Endothelial cell of umbilical vein (primary cell): Measurements from ENCODE around the gene ICAM3. TPM values are rescaled to one million over a fixed set of nuclear protein-coding genes. Genes with fewer than 3 reads are reported as not detected.

Source experiments
- BruUV-seq: library from RNA; stranded (reverse); fragments of 400-500 nt; replicated peaks from 2 replicates; lab custom pipeline; 2021; lab: Mats Ljungman, UMichigan
- CTCF ChIA-PET: fragments of 300-600, 350-600 bp; sonication (Branson Sonifier 250); formaldehyde crosslinking; loops from one replicate; lab custom pipeline; 2021; ENCODE audit warnings: antibody characterized with exemption, inconsistent platforms; lab: Charles Lee
- POLR2A ChIA-PET: fragments of 300-600, 350-600 bp; sonication (Branson Sonifier 250); formaldehyde crosslinking; loops from one replicate; lab custom pipeline; 2021; ENCODE audit warnings: antibody characterized with exemption, inconsistent platforms; lab: Charles Lee
- DNase-seq: peaks from one replicate; pipeline ENCODE4 v3.0.0-alpha.2; 2011; ENCODE audit warnings: low read depth, low spot score
- FAIRE-seq: peaks from 2 replicates; lab custom pipeline; 2011; peaks lifted over from hg19 to GRCh38; lab: Jason Lieb, UNC
- H2AFZ ChIP-seq: 2 replicates; pipeline ENCODE4 v1.6.0; 2012; ENCODE audit warnings: low read depth, low read length, control low read depth, inconsistent platforms
- H3K27ac ChIP-seq: 2 replicates; pipeline ENCODE4 v1.5.1; 2011; ENCODE audit warnings: low read depth, mild to moderate bottlenecking, control low read depth, low read length, moderate library complexity; ENCODE audit not compliant: insufficient read depth
- H3K27me3 ChIP-seq, 2 experiments: 2 replicates each; pipeline versions ENCODE4 v1.6.0 to v1.6.1; 2011; ENCODE audit warnings: low read length in 2 of 2, mixed read lengths in 1 of 2; ENCODE audit not compliant: control insufficient read depth in 2 of 2, insufficient read depth in 2 of 2
- H3K36me3 ChIP-seq, 2 experiments: 2 replicates in 1 of 2; 3 replicates in 1 of 2; pipeline ENCODE4 v1.5.1; 2011; ENCODE audit warnings: low read length in 2 of 2, mild to moderate bottlenecking in 1 of 2, moderate library complexity in 1 of 2; ENCODE audit not compliant: control insufficient read depth in 2 of 2, insufficient read depth in 2 of 2; ENCODE audit errors: extremely low read depth in 1 of 2
- H3K4me1 ChIP-seq: 3 replicates; pipeline ENCODE4 v1.5.1; 2011; ENCODE audit warnings: mild to moderate bottlenecking, low read length; ENCODE audit not compliant: control insufficient read depth, insufficient read depth; ENCODE audit errors: extremely low read depth
- H3K4me2 ChIP-seq: 2 replicates; pipeline ENCODE4 v1.6.1; 2011; ENCODE audit warnings: low read length, control low read depth, mixed read lengths; ENCODE audit not compliant: insufficient read depth
- H3K4me3 ChIP-seq, 3 experiments: fragments of 200-600 bp in 1 of 3; sonication (generic), shearing (Covaris generic) in 1 of 3; replicated peaks in 1 of 3; 2 replicates each; pipeline ENCODE4 v1.5.1; 2011 to 2016; ENCODE audit warnings: control low read depth in 3 of 3, low read length in 3 of 3, mild to moderate bottlenecking in 2 of 3, inconsistent platforms in 1 of 3, low read depth in 1 of 3, moderate library complexity in 1 of 3; ENCODE audit not compliant: insufficient read depth in 1 of 3
- H3K79me2 ChIP-seq: 2 replicates; pipeline ENCODE4 v1.6.0; 2012; ENCODE audit warnings: low read length, inconsistent platforms; ENCODE audit not compliant: control insufficient read depth, insufficient read depth
- H3K9ac ChIP-seq: replicated peaks from 2 replicates; pipeline ENCODE3; 2011; ENCODE audit warnings: low read length, control low read depth; ENCODE audit not compliant: insufficient read depth; ENCODE audit errors: extremely low read depth
- H3K9me1 ChIP-seq: replicated peaks from 3 replicates; pipeline ENCODE4 v1.6.0; 2011; ENCODE audit warnings: mild to moderate bottlenecking, low read length; ENCODE audit not compliant: control insufficient read depth, insufficient read depth; ENCODE audit errors: extremely low read depth
- H3K9me3 ChIP-seq: replicated peaks from 2 replicates; pipeline ENCODE4 v1.5.1; 2012; ENCODE audit warnings: low read length, inconsistent platforms; ENCODE audit not compliant: control insufficient read depth, insufficient read depth
- H4K20me1 ChIP-seq: replicated peaks from 2 replicates; pipeline ENCODE3; 2011; ENCODE audit warnings: mild to moderate bottlenecking, low read length; ENCODE audit not compliant: control insufficient read depth, insufficient read depth; ENCODE audit errors: extremely low read depth
- EZH2 ChIP-seq: IDR thresholded peaks from 2 replicates; pipeline ENCODE4 v1.6.1; 2012; ENCODE audit warnings: borderline replicate concordance, low read depth, mild to moderate bottlenecking, moderate library complexity, low read length, inconsistent platforms; ENCODE audit not compliant: severe bottlenecking
- FOS ChIP-seq: IDR thresholded peaks from 2 replicates; pipeline ENCODE4 v1.6.1; 2011; ENCODE audit warnings: mild to moderate bottlenecking, low read length, moderate library complexity, borderline replicate concordance; ENCODE audit not compliant: insufficient read depth
- GATA2 ChIP-seq: IDR thresholded peaks from 2 replicates; pipeline ENCODE4 v1.7.0; 2011; ENCODE audit warnings: low read depth, mild to moderate bottlenecking, moderate library complexity, mixed read lengths, low read length; ENCODE audit not compliant: insufficient read length, insufficient read depth
- JUN ChIP-seq: IDR thresholded peaks from 2 replicates; pipeline ENCODE4 v1.6.1; 2011; ENCODE audit warnings: borderline replicate concordance, low read depth; ENCODE audit not compliant: insufficient read length, insufficient read depth
- MAX ChIP-seq: IDR thresholded peaks from 2 replicates; pipeline ENCODE4 v1.6.1; 2011; ENCODE audit not compliant: insufficient read depth, insufficient read length
- MYC ChIP-seq: IDR thresholded peaks from one replicate; pipeline ENCODE4 v1.6.1; 2011; ENCODE audit warnings: mild to moderate bottlenecking, low read depth, low read length
- POLR2A ChIP-seq: IDR thresholded peaks from 2 replicates; pipeline ENCODE4 v1.6.1; 2012; ENCODE audit warnings: low read depth, mild to moderate bottlenecking, control low read depth, low read length
- POLR2AphosphoS5 ChIP-seq: IDR thresholded peaks from 2 replicates; pipeline ENCODE4 v1.6.1; 2012; ENCODE audit warnings: low read depth, mild to moderate bottlenecking, control low read depth, low read length, moderate library complexity; ENCODE audit not compliant: insufficient read depth
- dilution Hi-C: fragments of 300-500 bp; cut with MboI; formaldehyde crosslinking; loops from one replicate; pipeline ENCODE4 v1.15.0; 2019; ENCODE audit warnings: low sequenced_read_pairs; ENCODE audit not compliant: extremely low pct_ligation_motif_present
- intact Hi-C: fragments of 100-400 bp; cut with micrococcal nuclease; formaldehyde crosslinking; loops from one replicate; pipeline ENCODE4 v1.10.0; 2022
- polyA plus RNA-seq, 4 experiments: library from polyadenylated mRNA; depleted of rRNA in 3 of 4; stranded (reverse) in 3 of 4; unstranded in 1 of 4; fragments of >200 nt; gene quantifications; 2 replicates each; pipeline versions ENCODE4 v1.2.1 to v1.2.3, GENCODE V29; 2011 to 2012; ENCODE audit warnings: missing spikeins in 1 of 4
- total RNA-seq: library from RNA; stranded (reverse); gene quantifications from 2 replicates; pipeline ENCODE4 v1.2.3, GENCODE V29; 2021
- TF ChIP-seq, protein P1 (sequence below), 2 donors: IDR thresholded peaks; 1 replicate in 1 of 2; 2 replicates in 1 of 2; pipeline ENCODE4 v1.5.1; 2011; ENCODE audit warnings: low read length in 2 of 2, mild to moderate bottlenecking in 2 of 2, moderate library complexity in 2 of 2, control low read depth in 1 of 2, inconsistent platforms in 1 of 2, low read depth in 1 of 2; ENCODE audit not compliant: insufficient read depth in 1 of 2; ENCODE audit errors: extremely low read depth in 1 of 2

Gene ICAM3
- total and polyA plus RNA-seq, 2 donors (not counting 3 experiments of a cell fraction or from before 2014, with no cell fraction given): 6.7 to 11.6 TPM

DNA sequence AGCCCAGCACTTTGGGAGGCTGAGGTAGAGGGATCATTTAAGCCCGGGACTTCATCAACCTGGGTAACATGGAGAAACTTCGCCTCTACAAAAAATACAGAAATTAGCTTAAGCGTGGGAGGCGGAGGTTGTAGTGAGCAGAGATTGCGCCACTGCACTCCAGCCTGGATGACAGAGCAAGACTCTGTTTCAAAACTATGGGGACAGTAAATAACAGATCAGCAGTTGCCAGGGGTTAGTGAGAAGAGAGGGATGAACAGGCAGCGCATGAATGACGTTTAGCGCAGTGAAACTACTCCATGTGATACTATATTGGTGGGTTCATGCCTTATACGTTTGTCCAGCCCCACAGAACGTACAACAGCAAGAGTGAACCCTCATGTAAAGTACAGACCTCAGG, 7.1 kb upstream of the ICAM3 start:
- ChIA-PET CTCF (no interaction called here), POLR2A (no interaction called here)
- dilution Hi-C loops: no loop called here
- no peak overlapping the region for H3K27ac ChIP-seq
- H3K36me3 ChIP-seq: peaks cover 0 to 8% of the 10 kb centered on the region in 2 experiments
- no peaks in the 10 kb centered on the region for H3K4me1 ChIP-seq
- intact Hi-C loops: no loop called here
- no peak overlapping the region for H3K4me2 ChIP-seq
- no TSS peak for BruUV-seq
- no peaks in the 10 kb centered on the region for H3K27me3 ChIP-seq
- FAIRE-seq (no peak), DNase-seq (no peak)
- no peak overlapping the region for H3K4me3 ChIP-seq
- no peak overlapping the region for H3K9ac ChIP-seq
- H3K9me3 ChIP-seq: no peaks in the 10 kb centered on the region
- TF ChIP-seq EZH2 (no peak), GATA2 (no peak)
- no peak overlapping the region for H2AFZ ChIP-seq
- H3K9me1 ChIP-seq: no peaks in the 10 kb centered on the region
- H3K79me2 ChIP-seq: no peaks in the 10 kb centered on the region
- H4K20me1 ChIP-seq: no peaks in the 10 kb centered on the region

DNA sequence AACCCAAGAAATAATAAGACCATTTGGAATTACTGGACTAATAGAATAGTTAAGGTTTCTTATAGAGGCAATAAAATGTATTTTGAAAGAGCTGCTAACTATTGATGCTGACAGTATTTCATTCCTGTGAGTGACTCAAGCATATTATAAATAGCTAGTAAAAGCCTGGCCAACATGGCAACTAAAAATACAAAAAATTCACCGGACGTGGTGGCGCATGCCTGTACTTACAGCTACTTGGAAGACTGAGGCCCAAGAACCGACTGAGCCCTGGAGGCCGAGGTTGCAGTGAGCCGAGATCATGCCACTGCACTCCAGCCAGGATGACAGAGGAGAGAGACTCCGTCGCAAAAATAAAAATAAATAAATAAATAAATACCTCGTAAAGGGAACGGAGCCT, 5.4 kb upstream of the ICAM3 start:
- H2AFZ ChIP-seq: no peak overlapping the region
- no peaks in the 10 kb centered on the region for H3K9me3 ChIP-seq
- intact Hi-C loops: no loop called here
- H3K27ac ChIP-seq: no peak overlapping the region
- H4K20me1 ChIP-seq: no peaks in the 10 kb centered on the region
- FAIRE-seq (no peak), DNase-seq (no peak)
- H3K36me3 ChIP-seq: no peaks in the 10 kb centered on the region
- dilution Hi-C loops: no loop called here
- ChIA-PET POLR2A (no interaction called here), CTCF (interaction anchor here (1.6 to 2.5 kb wide), 3 partner anchors 10 to 86 kb away, joined by 6 to 9 read pairs (median 8); no protein-coding TSS in a partner anchor)
- H3K9me1 ChIP-seq: no peaks in the 10 kb centered on the region
- no peak overlapping the region for H3K9ac ChIP-seq
- H3K4me2 ChIP-seq: no peak overlapping the region
- no peak for TF ChIP-seq EZH2
- TF ChIP-seq GATA2: no peak
- no peak for TF ChIP-seq FOS
- TF ChIP-seq MYC: no peak
- TF ChIP-seq, protein P1, sequence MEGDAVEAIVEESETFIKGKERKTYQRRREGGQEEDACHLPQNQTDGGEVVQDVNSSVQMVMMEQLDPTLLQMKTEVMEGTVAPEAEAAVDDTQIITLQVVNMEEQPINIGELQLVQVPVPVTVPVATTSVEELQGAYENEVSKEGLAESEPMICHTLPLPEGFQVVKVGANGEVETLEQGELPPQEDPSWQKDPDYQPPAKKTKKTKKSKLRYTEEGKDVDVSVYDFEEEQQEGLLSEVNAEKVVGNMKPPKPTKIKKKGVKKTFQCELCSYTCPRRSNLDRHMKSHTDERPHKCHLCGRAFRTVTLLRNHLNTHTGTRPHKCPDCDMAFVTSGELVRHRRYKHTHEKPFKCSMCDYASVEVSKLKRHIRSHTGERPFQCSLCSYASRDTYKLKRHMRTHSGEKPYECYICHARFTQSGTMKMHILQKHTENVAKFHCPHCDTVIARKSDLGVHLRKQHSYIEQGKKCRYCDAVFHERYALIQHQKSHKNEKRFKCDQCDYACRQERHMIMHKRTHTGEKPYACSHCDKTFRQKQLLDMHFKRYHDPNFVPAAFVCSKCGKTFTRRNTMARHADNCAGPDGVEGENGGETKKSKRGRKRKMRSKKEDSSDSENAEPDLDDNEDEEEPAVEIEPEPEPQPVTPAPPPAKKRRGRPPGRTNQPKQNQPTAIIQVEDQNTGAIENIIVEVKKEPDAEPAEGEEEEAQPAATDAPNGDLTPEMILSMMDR (IDR thresholded peaks at IDR 0.05; ENCODE audit: extremely low read depth in 1 of 2, insufficient read depth in 1 of 2, low read depth in 1 of 2, low read length in 2 of 2): no peak
- no peak for TF ChIP-seq POLR2A
- no peak for TF ChIP-seq POLR2AphosphoS5
- no peak for TF ChIP-seq JUN
- TF ChIP-seq MAX: no peak
- H3K4me1 ChIP-seq: no peaks in the 10 kb centered on the region
- no peaks in the 10 kb centered on the region for H3K27me3 ChIP-seq
- BruUV-seq: no TSS peak
- no peaks in the 10 kb centered on the region for H3K79me2 ChIP-seq
- H3K4me3 ChIP-seq: no peak overlapping the region
